A673 (cell line): ENCODE results near the gene SLC11A1. TPM values are rescaled to one million over a fixed set of nuclear protein-coding genes. Genes with fewer than 3 reads are reported as not detected.

Source experiments
- BruUV-seq: library from RNA; stranded (reverse); fragments of 400-500 nt; replicated peaks from 2 replicates; lab custom pipeline; 2021; lab: Mats Ljungman, UMichigan
- CTCF ChIA-PET: fragments of 300-600 bp; sonication (Branson Sonifier 250); formaldehyde crosslinking; loops from one replicate; lab custom pipeline; 2022; ENCODE audit warnings: antibody characterized with exemption; lab: Charles Lee
- POLR2A ChIA-PET: fragments of 300-600 bp; sonication (Branson Sonifier 250); formaldehyde crosslinking; loops from one replicate; lab custom pipeline; 2022; ENCODE audit warnings: antibody characterized with exemption; ENCODE audit not compliant: low non-redundant PET; lab: Charles Lee
- DNase-seq: peaks from one replicate; pipeline ENCODE4 v3.0.0-alpha.2; 2015; ENCODE audit warnings: low spot score
- H3K27ac ChIP-seq: fragments of 200-600 bp; sonication (generic); 2 replicates; pipeline ENCODE4 v1.5.1; 2016; ENCODE audit warnings: mixed run types, low read depth, mild to moderate bottlenecking, mixed read lengths, antibody characterized with exemption, low read length; ENCODE audit not compliant: poor library complexity, severe bottlenecking
- H3K27me3 ChIP-seq: fragments of 200-600 bp; sonication (generic); replicated peaks from 2 replicates; pipeline ENCODE4 v1.6.1; 2017; ENCODE audit warnings: mixed run types, low read depth, mild to moderate bottlenecking, mixed read lengths, antibody characterized with exemption, low read length; ENCODE audit not compliant: insufficient read depth, poor library complexity
- H3K36me3 ChIP-seq: fragments of 200-600 bp; sonication (generic); 2 replicates; pipeline ENCODE4 v1.6.1; 2016; ENCODE audit warnings: mixed run types, mild to moderate bottlenecking, mixed read lengths, antibody characterized with exemption, low read length; ENCODE audit not compliant: insufficient read depth, poor library complexity, severe bottlenecking
- H3K4me1 ChIP-seq: fragments of 200-600 bp; sonication (generic); 2 replicates; pipeline ENCODE4 v1.6.1; 2017; ENCODE audit warnings: mixed run types, mild to moderate bottlenecking, mixed read lengths, antibody characterized with exemption, low read length; ENCODE audit not compliant: insufficient read depth, poor library complexity, severe bottlenecking
- H3K4me3 ChIP-seq: fragments of 200-600 bp; sonication (generic); 2 replicates; pipeline ENCODE4 v1.5.1; 2016; ENCODE audit warnings: low read depth, mixed run types, mild to moderate bottlenecking, mixed read lengths, low read length; ENCODE audit not compliant: poor library complexity, severe bottlenecking
- H3K9me3 ChIP-seq: fragments of 200-600 bp; sonication (generic); 2 replicates; pipeline ENCODE4 v1.6.1; 2016; ENCODE audit warnings: mixed run types, low read depth, mild to moderate bottlenecking, mixed read lengths, antibody characterized with exemption, low read length; ENCODE audit not compliant: poor library complexity, severe bottlenecking
- CTCF ChIP-seq: fragments of 300-800, 200-600 bp; sonication (generic); conservative IDR thresholded peaks from 2 replicates; pipeline ENCODE4 v1.5.1; 2017; ENCODE audit warnings: low read depth, mild to moderate bottlenecking, antibody characterized with exemption, low read length, moderate library complexity, mixed read lengths
- EZH2 ChIP-seq: fragments of 200-600 bp; sonication (generic); IDR thresholded peaks from 2 replicates; pipeline ENCODE4 v1.6.1; 2017; ENCODE audit warnings: borderline replicate concordance, low read depth, mild to moderate bottlenecking, mixed read lengths, antibody characterized with exemption, low read length; ENCODE audit not compliant: poor library complexity, severe bottlenecking
- intact Hi-C: fragments of 100-400 bp; cut with micrococcal nuclease; formaldehyde crosslinking; loops from one replicate; pipeline ENCODE4 v1.10.0; 2022; ENCODE audit not compliant: unreplicated experiment
- total RNA-seq: library from RNA; stranded (reverse); gene quantifications from 2 replicates; pipeline ENCODE4 v1.2.3, GENCODE V29; 2021

Gene SLC11A1
- total RNA-seq, 1 experiment from 2014 or later = 0.09 TPM

GRCh38 chr2:218342837-218343236 is 39.2 kb upstream of the SLC11A1 start:
- Histone ChIP-seq H3K27ac (no peak overlapping the region), H3K4me3 (no peak overlapping the region), H3K36me3 (no peaks in the 10 kb centered on the region), H3K4me1 (peaks cover 10% of the 10 kb centered on the region), H3K9me3 (no peaks in the 10 kb centered on the region), H3K27me3 (no peaks in the 10 kb centered on the region)
- CTCF ChIA-PET = no interaction called here
- TF ChIP-seq CTCF (no peak), EZH2 (no peak)
- intact Hi-C loops = no loop called here
- DNase-seq = no peak
- no TSS peak for BruUV-seq
- POLR2A ChIA-PET = no interaction called here

GRCh38 chr2:218343591-218343990 is 38.5 kb upstream of the SLC11A1 start:
- BruUV-seq = no TSS peak
- intact Hi-C loops = no loop called here
- no peak overlapping the region for H3K4me3 ChIP-seq
- no peaks in the 10 kb centered on the region for H3K36me3 ChIP-seq
- no peak overlapping the region for H3K27ac ChIP-seq
- H3K27me3 ChIP-seq = no peaks in the 10 kb centered on the region
- TF ChIP-seq CTCF (no peak), EZH2 (no peak)
- peaks cover 10% of the 10 kb centered on the region for H3K4me1 ChIP-seq
- ChIA-PET CTCF (no interaction called here), POLR2A (no interaction called here)
- no peaks in the 10 kb centered on the region for H3K9me3 ChIP-seq
- DNase-seq = no peak

GRCh38 chr2:218344090-218344754 is 37.9 kb upstream of the SLC11A1 start:
- POLR2A ChIA-PET = no interaction called here
- CTCF ChIA-PET = no interaction called here

More at GRCh38 chr2:218344090-218344754, 37.9 kb upstream of the SLC11A1 start:
- TF ChIP-seq CTCF (no peak), EZH2 (no peak)
- Histone ChIP-seq H3K9me3 (no peaks in the 10 kb centered on the region), H3K4me1 (peaks cover 10% of the 10 kb centered on the region), H3K27me3 (no peaks in the 10 kb centered on the region), H3K27ac (no peak overlapping the region), H3K36me3 (no peaks in the 10 kb centered on the region), H3K4me3 (no peak overlapping the region)
- intact Hi-C loops = no loop called here
- no peak for DNase-seq
- no TSS peak for BruUV-seq
